ENCODE measurements around the gene KCNN1.
"Not testable (repeated sequence)": the region's sequence is repeated elsewhere in the genome, so short reads cannot be mapped to it uniquely, and the experiment has no call there.

The KCNN1 gene

DNA sequence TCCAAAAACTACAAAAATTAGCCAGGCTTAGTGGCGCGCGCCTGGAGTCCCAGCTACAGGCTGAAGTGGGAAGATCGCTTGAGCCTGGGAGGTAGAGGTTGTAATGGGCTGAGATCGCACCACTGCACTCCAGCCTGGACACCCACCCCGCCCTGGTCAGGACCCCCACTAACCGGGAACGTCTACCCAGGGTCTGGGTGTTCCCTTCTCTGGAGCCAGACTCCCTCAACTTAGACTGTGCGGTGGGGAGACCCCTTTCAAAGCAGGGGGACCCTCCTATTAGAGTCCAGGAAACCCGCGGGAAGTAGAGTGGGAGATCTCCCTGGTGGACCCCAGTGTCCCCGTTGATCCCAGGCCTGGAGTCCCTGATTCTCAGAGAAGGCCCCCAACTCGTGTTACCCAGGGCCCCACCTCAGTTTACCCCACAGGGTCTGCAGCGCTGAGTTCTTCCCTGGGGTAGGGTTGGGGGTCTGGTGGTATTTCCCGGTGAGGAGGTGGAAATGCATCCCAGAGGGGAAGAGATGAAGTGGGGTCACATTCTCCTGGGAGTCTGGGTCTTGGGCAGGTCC, 35.0 kb downstream of the KCNN1 start:
- DNase-seq = no peak

DNA sequence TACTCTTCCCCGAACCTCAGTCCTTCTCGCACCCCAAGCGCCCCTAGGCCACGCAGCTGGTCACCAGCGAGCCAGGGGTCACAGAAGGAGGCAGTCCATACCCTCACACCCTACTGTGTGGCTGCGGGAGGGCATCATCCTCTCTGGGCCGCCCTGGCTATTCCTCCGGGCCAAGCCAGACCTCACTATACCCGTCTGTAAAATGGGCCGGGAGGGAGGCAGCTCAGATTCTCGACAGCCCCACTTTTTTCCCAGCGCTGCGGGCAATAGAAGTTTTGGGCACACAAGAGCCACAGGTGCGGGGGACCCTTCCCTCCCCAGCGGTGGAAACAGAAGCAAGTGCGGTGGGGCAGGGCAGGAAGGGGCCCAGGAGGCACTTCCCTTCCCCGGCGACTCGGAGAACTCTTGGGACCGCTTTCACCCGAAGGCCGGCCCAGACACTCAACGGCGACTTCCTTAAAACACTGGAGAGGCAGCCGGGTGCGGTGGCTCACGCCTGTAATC, 35.5 kb downstream of the KCNN1 start:
- DNase-seq = no peak

DNA sequence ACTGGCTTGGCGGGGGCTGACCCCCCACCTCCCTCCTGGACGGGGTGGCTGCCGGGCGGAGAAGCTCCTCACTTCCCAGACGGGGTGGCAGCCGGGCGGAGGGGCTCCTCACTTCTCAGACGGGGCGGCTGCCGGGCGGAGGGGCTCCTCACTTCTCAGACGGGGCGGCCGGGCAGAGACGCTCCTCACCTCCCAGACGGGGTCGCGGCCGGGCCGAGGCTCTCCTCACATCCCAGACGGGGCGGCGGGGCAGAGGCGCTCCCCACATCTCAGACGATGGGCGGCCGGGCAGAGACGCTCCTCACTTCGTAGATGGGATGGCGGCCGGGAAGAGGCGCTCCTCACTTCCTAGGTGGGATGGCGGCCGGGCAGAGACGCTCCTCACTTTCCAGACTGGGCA, 38.8 kb downstream of the KCNN1 start:
- DNase-seq = not testable (repeated sequence)

DNA sequence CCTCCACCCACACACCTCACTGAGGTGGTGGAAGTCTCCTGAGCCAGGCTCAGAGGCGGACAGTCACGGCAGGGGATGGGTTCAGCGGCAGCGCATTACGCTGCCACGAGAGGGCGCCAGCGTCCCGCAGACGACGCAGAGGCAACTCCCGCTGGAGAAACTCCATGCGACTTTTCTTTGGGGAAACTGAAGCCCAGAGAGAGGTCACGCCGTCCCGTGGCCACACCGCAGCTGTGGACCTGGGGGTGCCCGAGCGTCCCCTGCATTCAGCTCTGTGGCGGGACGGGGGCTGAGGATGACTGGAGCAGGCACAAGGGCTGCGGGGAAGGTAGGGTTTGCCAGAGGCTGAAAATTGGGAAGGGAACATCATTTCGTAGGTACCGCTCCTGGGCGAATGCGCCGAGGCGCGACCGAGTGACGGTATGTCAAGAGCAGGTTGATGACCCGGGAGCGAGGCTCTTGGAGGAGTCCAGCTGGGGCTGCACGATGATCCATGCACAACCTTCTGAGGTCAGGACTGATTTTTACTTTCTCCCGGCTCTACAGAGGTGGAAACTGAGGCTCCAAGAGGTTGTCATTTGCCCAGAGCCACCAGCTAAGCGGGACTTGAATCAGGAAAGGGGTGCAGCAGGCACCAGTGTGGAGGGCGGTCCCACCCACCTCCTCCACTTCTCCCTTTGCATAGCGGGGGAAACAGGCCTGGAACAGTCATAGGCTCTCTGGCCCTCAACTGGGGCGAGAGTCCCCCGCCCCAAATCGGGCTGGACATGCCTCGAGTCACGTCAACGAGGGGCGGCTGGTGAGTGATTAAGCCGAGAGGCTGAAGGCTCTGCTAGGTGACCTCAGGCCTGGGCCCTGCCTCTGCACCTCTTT, 40.4 kb downstream of the KCNN1 start:
- peak; percentile 88 for DNase-seq

DNA sequence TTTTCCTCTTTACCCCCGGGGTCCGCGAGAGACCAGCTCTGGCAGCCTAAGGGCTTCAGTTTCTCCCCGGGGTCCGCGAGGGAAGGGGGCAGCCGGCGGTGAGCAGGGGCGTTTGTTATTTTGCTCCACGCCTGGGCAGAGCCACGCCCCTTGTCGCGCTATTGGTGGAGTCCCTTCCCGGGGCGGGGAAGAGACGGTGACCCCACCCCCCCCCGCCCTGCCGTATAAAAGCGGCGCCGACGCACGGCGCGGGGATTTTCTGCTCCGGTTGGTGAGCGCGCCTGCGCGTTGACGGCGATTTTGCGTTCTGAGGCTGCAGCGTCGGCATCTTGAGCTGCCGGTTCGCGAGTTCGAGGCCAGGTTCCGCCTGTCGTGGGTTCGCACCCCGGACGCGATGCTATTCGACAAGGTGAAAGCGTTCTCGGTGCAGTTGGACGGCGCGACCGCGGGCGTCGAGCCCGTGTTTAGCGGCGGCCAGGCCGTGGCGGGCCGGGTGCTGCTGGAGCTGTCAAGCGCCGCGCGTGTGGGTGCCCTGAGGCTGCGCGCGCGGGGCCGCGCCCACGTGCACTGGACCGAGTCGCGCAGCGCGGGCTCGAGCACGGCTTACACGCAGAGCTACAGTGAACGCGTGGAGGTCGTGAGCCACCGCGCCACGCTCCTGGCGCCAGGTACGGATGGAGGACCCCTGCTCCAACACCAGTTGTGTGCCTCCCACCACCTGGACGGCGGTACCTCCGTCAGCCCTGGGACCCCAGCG, 41.2 kb downstream of the KCNN1 start, which contains the start of gene ARRDC2:
Gene ARRDC2, plus strand, starts transcription at position 254 of the 757 bp plus-strand sequence. Its CDS starts 141 bp downstream, at position 395.
- peak; percentile 94 for DNase-seq

DNA sequence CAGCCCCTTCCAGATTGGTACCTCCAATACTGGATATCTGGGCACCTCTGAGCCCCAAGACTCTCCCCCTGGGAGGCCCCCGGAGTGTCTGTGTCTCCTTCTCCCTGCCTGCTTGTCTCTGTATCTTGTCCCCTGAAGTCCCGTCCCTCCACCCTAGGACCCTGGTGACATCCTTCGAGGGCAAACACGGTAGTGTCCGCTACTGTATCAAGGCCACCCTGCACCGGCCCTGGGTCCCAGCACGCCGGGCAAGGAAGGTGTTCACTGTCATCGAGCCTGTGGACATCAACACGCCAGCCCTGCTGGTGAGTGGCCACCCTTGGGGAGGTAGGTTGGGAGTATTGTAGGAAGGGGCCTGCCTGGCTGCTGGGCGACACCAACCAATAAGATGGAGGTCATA, 41.9 kb downstream of the KCNN1 start:
- DNase-seq = no peak

DNA sequence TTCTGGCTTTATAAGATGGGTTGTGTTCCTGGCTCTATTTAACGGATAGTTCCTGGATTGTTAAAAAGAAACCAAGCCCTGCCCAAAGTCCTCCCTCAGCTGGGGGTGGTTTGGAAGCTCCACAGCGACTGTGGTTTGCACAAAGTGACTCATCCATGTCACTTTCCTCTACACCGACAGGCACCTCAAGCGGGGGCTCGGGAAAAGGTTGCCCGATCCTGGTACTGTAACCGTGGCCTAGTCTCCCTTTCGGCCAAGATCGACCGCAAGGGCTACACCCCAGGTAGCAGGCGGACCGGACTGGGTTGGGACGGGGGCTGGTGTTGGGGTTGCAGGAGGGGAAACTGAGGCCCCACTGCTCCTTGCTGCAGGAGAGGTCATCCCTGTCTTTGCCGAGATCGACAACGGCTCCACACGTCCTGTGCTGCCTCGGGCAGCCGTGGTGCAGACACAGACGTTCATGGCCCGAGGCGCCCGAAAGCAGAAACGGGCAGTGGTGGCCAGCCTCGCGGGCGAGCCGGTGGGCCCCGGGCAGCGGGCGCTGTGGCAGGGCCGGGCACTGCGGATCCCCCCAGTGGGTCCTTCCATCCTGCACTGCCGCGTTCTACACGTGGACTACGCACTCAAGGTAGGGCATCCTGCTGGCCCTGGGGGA, 42.6 kb downstream of the KCNN1 start:
- DNase-seq = no peak

DNA sequence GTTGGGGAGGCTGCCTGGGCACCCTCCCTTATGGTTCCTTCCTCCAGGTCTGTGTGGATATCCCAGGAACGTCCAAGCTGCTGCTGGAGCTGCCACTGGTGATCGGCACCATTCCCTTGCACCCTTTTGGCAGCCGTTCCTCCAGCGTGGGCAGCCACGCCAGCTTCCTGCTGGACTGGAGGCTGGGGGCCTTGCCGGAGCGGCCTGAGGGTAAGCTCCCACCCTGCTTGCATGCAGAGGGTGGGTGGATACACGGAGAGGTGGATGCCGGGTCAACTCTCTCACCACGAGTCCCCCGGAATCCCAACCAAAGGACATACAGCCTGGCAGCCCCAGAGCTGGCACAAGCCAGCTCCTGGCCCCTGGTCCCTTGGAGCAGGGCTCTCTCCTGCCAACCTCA, 43.2 kb downstream of the KCNN1 start:
- DNase-seq = no peak

DNA sequence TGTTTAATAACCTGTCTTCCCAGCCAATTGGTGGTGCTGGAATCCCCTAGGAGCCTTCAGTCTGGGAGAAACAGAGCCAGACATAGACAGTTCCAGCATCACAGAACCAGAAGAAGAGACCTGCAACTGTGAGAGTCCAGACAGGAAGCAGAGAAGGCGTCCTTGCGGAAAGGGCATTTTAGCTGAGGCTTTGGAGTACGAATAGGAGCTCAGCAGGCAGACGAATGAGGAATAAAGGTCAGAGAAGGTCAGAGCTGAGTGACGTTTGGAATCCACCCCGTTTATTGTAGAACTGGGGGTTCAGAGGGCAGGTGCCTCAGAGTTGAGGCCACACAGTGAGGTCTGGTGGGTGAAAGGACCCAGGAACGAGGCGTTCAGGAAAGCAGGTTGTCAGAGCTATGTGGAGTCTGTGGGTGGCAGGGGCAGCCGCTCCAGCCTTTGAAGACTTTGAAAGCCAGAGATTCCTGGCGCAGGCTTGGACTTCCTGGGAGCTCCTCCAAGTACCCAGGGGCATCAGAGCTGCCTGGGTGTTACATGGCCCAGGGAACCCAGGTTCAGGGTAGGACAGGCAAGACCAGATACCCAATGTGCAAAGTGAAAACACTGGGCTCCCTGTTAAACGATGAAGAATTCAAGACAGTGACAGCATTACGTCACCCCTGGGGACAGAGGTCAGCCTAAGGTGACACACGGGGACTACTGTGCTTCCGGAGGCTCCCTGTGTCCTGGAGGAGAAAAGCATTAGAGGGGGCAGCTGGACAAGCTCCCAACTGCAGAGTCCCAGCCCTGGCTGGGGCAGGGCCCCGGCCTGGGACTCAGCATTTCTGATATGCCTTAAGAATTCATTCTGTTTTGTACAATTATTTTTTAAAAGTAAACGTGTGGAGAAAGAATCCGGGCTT, 46.6 kb downstream of the KCNN1 start:
- DNase-seq = no peak

DNA sequence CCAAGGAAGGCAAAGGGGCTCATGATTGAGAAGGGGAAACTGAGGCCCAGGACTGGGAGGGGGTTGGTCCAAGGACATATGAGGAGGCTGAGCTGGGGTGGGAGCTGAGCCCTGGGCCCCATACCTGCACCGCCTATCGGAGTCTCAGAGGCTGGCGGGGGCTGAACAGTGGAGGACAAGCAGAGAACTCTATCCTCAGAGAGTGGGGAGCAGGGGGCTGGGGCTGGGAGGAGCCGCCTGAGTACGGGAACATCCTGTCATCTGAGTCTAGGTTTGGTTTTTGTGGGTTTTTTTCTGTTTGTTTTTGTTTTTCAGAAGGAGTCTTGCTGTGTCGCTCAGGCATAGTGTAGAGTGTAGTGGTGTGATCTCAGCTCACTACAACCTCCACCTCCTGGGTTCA, 47.3 kb downstream of the KCNN1 start:
- DNase-seq = no peak

DNA sequence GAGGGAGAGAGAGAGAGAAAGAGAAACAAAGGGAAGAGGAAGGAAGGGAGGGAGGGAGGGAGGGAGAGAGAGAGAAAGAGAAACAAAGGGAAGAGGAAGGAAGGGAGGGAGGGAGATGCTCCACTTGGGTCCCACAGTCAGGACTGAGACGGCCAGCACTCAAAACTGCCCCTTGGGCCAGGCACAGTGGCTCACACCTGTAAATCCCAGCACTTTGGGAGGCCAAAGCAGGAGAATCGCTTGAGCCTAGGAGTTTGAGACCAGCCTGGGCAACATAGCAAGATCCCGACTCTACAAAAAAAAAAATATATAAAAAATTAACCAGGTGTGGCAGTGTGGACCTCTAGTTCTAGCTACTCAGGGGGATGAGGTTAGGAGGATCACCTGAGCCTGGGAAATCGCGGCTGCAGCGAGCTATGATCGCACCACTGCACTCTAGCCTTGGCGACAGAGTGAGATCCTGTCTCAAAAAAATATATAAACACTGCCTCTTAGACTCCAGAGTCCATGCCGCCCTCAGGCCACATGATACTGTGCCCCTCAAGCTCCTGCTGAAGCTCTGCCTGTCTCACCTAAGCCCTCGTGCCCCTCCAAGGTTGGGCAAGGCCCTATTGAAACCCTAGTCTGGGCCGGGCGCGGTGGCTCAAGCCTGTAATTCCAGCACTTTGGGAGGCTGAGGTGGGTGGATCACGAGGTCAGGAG, 49.5 kb downstream of the KCNN1 start:
- no peak for DNase-seq

DNA sequence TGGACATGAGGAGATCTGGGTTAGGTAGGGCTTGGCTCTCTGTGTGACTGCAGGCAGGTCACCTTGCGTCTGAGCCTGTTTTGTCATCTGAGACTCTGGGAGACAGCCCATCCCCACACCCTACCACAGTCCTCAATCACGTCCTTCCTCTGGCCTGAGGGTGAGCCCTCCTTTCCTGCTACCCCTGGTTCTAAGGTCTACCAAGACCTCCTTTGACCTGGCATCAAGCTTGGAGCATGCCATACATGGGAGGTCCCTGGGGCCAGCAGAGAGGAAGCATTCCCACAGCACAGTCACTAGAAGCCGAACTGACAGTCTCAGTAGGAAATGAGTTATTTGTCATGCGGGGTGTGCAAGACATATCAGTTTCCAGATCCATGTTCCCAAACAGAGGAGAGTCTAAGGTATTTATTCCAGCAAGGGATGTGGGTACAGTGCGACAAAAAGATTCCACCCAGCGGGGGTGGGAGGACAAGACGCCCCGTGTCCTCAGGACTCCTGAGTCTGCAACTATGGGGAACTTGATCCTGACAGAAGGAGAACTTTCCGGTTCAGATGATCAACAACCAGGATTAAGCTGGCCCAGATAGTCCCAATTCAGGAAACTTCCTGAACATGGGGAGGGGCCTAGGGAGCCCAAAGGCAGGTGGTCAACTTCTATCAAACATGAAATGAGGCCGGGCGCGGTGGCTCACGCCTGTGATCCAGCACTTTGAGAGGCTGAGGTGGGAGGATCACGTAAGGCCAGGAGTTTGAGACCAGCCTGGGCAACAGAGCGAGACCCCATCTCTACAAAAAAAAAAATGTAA, 50.6 kb downstream of the KCNN1 start:
- peak; percentile 24 for DNase-seq

DNA sequence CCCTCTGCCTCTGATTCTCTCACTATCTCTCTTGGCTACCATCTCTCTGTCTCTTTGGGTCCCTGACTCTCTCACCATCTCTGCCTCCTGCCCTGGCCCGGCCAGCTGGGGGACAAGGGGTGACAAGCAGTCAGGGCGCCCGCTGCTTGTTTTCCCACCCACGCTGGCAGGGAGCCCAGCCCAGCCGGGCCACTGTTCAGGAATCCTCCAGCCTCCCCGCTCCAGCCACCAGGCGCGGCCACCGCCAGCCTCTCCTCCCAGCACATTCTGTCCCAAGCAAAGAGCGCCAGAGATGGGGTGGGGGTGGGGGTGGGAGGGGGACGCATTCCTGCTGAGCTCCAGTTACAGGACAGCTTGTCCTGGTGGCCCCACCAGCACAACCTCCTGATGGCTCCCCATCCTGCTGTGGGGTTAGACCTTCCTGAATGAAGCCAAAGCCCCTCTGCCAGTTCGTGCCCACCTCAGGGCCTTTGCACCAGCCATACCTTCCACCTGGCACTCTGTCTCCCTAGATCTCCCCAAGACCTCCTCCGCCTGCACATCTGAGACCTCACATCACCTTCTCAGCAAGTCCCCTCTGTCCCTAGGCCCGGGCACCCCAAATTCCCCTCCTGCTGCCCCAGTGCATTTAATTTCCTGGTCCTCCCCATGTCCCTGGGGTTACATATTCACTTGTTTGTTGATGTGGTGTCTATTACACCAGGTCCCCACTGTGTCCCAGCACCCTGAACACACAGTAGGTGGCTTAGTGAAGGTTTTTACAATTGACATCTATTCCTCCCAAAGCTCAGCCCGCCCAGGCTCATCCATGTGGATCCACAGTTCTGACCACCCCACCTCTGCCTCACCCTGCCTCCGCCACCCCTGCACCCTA, 53.5 kb downstream of the KCNN1 start:
- DNase-seq = peak; percentile 90

DNA sequence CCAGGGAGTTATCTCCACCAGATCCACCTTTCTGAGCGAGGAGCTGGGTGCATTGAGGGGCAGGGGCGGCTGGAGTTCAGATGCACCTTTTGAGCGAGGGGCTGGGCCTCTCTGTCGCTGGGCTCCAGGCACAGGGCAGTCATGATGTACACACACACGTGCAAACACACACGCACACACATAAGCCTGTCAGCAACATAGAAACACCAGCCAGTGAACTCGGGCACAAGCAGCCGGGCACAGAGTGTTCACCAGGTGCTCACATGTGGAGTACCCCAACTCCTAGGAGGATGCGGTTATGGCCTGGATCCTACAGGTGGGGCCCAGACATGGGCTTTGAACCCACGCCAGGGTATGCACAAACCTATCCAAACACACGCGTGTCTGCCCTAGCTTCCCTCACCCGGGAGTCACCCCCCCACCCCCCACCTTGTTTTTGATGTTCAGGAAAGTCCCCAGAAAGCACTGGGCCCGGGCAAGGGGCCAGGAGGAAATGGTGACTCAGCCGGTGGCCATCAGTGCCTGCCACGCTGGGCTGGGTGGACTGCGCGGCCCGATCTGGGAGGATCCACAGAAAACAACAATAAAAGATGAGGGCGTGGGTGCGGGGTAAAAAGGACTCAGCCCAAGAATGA, 54.3 kb downstream of the KCNN1 start:
- peak; percentile 82 for DNase-seq

DNA sequence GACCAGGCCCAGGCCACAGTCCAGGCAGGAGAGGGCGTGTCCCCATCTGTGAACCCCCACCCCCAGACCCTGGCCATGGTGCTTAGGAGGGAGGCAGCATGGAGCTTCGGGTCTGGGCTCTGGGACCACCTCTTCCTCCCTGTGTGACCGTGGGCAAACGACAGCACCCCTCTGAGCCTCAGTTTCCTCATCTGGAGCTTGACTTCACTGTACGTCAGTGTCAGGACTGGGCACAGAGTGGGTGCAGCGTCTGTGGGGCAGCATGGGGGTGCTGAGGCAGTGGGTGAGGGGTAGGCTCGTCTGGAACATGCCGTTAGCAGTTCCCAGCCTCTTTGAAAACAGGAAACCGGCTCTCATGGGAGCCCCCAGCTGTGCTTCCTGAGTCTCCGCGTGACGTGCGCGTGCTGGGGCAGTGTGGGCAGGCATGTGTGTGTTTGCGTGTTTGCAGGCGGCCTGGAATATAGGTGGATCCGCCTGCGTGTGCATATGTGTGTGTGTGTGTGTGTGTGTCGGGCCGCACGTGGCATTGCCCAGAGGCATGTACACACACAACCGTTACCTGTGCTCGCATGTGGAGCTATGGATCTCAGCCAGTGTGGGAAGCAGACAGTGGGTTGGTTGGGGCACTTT, 56.8 kb downstream of the KCNN1 start:
- peak; percentile 23 for DNase-seq

DNA sequence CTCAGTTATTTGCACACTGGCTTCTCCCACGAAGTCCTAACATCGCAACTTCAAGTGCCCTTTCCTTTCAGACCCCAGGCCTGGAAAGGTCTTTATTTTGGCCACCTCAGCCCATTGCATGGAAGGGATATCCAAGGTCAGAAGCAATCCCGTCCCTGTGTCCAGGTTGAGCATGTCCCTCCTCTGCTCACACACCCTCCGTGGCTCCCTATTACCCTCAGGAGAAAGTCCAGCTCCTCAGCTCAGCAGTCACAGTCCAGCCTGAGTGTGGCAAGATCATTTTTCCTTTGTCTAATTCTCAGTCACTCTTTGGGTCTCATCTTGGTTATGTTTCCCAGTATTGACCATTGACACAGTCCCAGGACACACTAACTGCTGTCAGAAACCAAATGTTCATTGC, 60.2 kb downstream of the KCNN1 start:
- no peak for DNase-seq

DNA sequence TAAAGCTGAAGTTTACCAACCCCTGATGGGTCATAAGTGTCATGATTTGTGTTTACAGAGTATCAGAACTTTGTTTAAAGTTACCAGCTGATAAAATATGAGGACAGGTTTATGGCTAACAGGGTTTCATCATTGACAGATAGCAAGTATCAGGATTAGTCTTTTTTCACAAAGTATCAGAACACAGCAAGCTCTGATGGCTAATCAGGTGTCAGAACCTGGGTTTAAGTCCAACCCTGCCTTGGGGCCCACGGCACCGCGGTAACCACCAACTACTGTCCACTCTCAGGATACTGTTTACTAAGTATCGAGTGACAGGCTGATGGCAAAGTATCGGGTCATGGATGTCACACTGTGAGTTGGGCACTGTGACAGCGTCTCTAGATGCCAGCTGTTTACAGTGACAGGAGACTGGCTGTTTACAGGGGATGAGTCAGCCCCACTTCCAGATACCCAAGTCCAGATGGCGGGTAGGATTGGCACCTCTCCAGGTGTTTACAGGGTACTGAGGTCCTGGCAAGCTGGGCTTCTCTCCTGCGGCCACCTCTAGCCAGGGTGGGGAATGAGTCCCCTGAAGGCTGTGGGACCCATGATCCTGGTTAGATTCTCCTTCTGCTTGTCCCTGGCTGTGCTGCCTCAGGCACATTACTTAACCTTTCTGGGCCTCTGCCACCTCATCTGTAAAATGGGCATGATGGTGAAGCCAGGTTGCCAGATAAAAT, 62.9 kb downstream of the KCNN1 start:
- no peak for DNase-seq

DNA sequence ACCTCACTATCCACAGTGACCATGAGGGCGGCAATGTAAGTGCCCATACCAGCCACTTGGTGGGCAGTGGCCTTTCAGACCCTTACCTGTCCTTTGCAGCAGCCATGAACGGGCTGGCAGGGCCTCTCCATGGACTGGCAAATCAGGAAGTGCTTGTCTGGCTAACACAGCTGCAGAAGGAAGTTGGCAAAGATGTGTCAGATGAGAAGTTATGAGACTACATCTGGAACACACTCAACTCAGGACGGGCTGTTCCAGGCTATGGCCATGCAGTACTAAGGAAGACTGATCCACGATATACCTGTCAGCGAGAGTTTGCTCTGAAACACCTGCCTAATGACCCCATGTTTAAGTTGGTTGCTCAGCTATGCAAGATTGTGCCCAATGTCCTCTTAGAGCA, 64.5 kb downstream of the KCNN1 start:
- DNase-seq = not testable (repeated sequence)
